NT2/D1 (cell line): ENCODE results near the gene CAMK2N1.

Source experiments
- SUZ12 ChIP-seq: IDR thresholded peaks from 2 replicates; pipeline ENCODE4 v1.6.1; 2011; ENCODE audit not compliant: insufficient read length, insufficient read depth; ENCODE audit errors: extremely low read depth
- YY1 ChIP-seq: IDR thresholded peaks from 2 replicates; pipeline ENCODE4 v1.6.1; 2011; ENCODE audit not compliant: insufficient read length, insufficient read depth

DNA sequence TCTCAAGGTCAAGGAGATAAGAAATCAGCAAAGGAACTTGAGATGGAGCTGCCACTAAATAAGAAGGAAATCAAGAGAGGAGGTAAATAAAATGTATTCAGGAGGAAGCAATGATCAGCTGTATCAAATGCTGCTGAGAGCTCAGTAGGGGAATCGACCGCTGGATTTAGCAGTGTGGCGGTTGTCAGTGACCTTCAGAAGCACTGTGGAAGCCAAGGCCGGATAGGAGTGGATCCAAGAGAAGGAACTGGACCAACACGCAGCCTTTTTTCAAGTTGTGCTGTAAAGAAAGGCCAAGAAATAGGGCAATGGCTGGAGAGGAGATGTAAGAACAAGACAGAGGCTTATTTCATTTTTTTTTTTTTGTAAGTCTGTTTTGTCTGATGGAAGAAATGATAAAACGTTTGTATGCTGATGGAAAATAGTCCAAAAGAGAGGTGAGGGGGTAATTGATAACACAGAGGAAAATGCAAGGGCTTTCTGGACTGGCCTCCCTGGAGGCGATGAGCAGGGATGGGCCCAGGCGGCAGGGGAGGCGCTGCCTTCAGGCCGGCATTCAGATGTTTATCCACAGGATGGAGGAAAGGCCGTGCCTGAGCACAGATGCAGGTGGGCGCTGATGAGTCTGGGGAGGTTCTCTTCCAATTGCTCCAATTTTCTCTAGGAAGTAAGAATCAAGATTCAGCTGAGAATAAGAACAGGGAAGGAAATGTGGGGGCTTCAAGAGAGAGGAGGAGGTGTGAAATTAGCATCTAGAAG, 48.8 kb upstream of the CAMK2N1 start:
- TF ChIP-seq SUZ12 (no peak), YY1 (no peak)
